ENCODE data around the gene ITPR1.

The ITPR1 gene

DNA sequence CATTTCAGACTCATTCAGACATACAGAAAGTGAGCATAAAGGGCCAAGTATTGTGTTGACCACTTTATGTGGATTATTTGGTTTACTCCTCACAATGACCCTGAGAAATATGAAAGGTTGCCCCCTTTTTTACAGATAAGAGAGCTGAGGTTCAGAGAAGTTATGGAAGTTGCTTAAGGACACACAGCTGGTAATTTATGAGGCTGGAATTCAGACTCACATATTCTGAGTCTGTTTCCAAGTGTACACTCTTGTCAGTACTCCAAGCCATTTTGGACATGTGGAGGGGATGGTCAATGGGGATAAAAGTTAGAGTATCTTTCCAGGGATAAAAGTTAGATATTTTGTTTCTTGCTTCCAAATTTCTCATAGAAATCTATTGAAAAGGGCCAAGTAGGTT is 15.9 kb downstream of the ITPR1 start:
- no peak overlapping the region for H3K27ac ChIP-seq (ENCODE audit: insufficient read depth, low read length, poor library complexity, severe bottlenecking)
- H3K4me3 ChIP-seq (ENCODE audit: insufficient read depth, low read depth, low read length, poor library complexity, severe bottlenecking) = no peak overlapping the region
- no peaks in the 10 kb centered on the region for H3K27me3 ChIP-seq (replicated peaks; ENCODE audit: control insufficient read depth, insufficient read depth, low read length, poor library complexity, severe bottlenecking)
- H3K36me3 ChIP-seq (ENCODE audit: control insufficient read depth, insufficient read depth, low read length) = no peaks in the 10 kb centered on the region
- no peaks in the 10 kb centered on the region for H3K9me3 ChIP-seq (ENCODE audit: control insufficient read depth, low read length)
- DNase-seq = no peak
- H3K4me1 ChIP-seq (ENCODE audit: control insufficient read depth, insufficient read depth, low read length, poor library complexity, severe bottlenecking) = no peaks in the 10 kb centered on the region

DNA sequence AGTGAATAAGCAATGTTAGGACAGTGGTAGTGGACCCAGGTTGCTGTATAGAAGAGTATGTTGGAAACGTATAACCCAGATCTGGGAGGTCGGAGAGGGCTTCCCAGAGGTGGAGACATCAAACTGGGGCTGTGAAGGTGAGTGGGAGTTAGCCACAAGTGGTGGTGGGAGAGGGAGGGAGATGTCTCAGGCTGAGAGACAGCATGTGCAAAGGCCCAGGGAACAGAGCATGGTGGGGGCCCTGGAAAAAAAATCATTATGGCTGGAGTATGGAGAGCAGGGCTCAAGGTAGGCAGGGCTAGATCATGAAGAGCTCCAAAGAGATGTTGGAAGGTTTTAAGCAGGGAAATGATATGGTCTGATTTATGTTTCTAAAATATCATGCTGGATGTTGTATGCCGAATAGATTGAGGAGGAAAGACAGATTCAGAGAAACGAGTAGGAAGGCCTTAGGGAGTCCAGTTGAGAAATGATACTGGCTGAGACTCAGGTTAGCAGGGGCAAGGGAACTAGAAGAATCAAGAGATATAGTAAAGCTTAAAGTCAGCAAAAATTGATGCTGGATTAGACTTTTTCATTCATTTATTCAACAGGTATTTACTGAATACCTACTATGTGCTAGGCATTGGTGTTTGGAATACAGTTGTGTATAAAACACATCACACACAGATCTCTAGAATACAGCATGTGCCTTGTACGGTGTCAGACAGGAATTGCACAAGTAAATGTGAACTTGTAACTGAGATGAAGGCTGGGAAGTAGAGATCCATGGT is 17.0 kb downstream of the ITPR1 start:
- H3K27ac ChIP-seq (ENCODE audit: insufficient read depth, low read length, poor library complexity, severe bottlenecking) = no peak overlapping the region
- H3K9me3 ChIP-seq (ENCODE audit: control insufficient read depth, low read length) = no peaks in the 10 kb centered on the region
- no peak overlapping the region for H3K4me3 ChIP-seq (ENCODE audit: insufficient read depth, low read depth, low read length, poor library complexity, severe bottlenecking)
- H3K36me3 ChIP-seq (ENCODE audit: control insufficient read depth, insufficient read depth, low read length) = no peaks in the 10 kb centered on the region
- no peaks in the 10 kb centered on the region for H3K4me1 ChIP-seq (ENCODE audit: control insufficient read depth, insufficient read depth, low read length, poor library complexity, severe bottlenecking)
- no peak for DNase-seq
- H3K27me3 ChIP-seq (replicated peaks; ENCODE audit: control insufficient read depth, insufficient read depth, low read length, poor library complexity, severe bottlenecking) = no peaks in the 10 kb centered on the region

DNA sequence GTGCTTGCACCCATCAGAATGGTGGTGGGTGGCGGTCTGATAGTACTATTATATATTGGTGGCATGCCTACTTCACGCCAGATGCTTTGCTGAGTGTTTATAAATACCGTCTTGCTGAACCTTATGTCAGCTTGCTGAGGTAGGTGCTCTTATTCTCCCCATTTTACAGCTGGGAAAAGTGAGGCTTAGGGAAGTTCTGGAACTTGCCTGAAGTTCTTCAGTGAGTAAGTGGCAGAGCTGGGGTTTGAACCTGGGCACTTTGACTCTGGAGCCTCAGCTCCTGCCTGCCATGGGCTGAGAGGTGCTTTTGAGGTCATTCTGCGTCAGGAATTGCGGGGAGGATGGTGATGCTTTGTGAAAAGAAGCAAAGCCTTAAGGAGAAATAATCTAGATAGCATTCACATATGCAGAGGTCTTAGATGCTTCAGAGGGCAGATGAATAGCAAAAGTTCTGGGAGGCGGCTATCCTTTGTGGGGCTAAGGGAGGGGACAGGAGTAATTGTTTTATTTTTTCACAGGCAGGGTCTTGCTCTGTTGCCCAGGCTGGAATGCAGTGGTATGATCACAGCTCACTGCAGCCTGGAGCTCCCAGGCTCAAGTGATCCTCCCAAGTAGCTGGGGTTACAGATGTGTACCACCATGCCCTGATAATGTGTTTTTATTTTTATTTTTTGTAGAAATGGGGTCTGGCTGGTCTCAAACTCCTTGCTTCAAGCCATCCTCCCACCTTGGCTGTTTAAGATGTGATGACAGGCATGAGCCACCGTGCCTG is 18.5 kb downstream of the ITPR1 start:
- no peaks in the 10 kb centered on the region for H3K27me3 ChIP-seq (replicated peaks; ENCODE audit: control insufficient read depth, insufficient read depth, low read length, poor library complexity, severe bottlenecking)
- no peak for DNase-seq
- H3K4me3 ChIP-seq (ENCODE audit: insufficient read depth, low read depth, low read length, poor library complexity, severe bottlenecking) = no peak overlapping the region
- H3K36me3 ChIP-seq (ENCODE audit: control insufficient read depth, insufficient read depth, low read length) = no peaks in the 10 kb centered on the region
- H3K27ac ChIP-seq (ENCODE audit: insufficient read depth, low read length, poor library complexity, severe bottlenecking) = no peak overlapping the region
- H3K4me1 ChIP-seq (ENCODE audit: control insufficient read depth, insufficient read depth, low read length, poor library complexity, severe bottlenecking) = no peaks in the 10 kb centered on the region
- no peaks in the 10 kb centered on the region for H3K9me3 ChIP-seq (ENCODE audit: control insufficient read depth, low read length)

DNA sequence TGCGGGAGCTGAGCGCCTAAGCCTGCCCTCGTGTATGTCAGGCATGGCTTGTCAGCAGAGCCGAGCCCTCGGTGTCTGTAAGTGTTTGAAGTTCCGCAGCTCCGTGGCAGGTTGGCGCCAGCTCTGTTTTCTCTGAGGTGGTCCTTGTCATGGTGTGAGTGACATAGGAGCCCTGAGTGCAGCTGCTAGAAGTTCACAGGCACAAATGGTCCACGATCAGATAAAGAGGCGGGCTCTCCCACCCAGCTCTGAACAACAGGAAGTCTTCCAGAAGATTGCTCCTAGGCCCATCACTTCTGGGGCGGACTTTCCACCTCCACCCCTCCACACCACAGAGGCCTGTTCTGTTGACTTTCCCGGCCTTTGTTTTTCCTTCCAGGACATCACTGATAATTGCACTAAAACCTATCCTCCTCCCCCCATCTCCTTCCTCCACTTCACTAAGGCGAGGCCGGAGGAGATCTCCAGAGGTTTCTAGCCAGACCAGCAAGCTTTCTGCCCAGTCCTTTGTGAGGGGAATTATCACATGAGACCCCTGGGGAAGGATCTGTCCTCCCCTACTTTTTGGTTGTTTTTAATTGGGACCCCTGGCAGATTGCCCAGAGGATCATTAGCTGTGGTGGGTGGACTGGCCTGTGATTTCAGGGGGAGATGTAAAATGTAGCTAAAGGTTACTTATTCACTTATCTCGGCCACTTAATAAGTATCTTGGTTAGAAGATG is 19.9 kb downstream of the ITPR1 start:
- Histone ChIP-seq H3K4me3 (ENCODE audit: insufficient read depth, low read depth, low read length, poor library complexity, severe bottlenecking) (no peak overlapping the region), H3K4me1 (ENCODE audit: control insufficient read depth, insufficient read depth, low read length, poor library complexity, severe bottlenecking) (peaks cover 4% of the 10 kb centered on the region), H3K36me3 (ENCODE audit: control insufficient read depth, insufficient read depth, low read length) (no peaks in the 10 kb centered on the region), H3K9me3 (ENCODE audit: control insufficient read depth, low read length) (no peaks in the 10 kb centered on the region), H3K27ac (ENCODE audit: insufficient read depth, low read length, poor library complexity, severe bottlenecking) (no peak overlapping the region), H3K27me3 (replicated peaks; ENCODE audit: control insufficient read depth, insufficient read depth, low read length, poor library complexity, severe bottlenecking) (no peaks in the 10 kb centered on the region)
- no peak for DNase-seq

DNA sequence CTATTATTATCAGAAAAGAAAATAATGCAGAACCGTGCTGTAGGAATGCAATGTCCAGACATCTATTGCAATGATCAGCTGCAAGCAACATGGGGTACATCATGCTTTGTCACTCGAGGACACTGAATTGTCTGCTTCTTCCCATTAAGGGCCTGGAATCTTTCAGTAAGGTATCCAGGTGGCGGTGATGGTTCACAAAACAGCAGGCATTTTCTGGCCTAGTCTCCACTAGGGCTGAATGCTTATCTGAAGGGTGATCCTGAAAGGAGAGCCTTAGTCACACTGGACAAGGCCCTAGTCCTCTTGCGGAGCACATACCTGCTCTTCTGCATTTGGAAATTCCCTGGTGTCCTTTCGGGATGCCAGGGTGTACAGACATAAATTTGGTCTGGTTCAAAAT is 21.2 kb downstream of the ITPR1 start:
- H3K4me3 ChIP-seq (ENCODE audit: insufficient read depth, low read depth, low read length, poor library complexity, severe bottlenecking) = no peak overlapping the region
- DNase-seq = no peak
- H3K9me3 ChIP-seq (ENCODE audit: control insufficient read depth, low read length) = no peaks in the 10 kb centered on the region
- no peaks in the 10 kb centered on the region for H3K27me3 ChIP-seq (replicated peaks; ENCODE audit: control insufficient read depth, insufficient read depth, low read length, poor library complexity, severe bottlenecking)
- peaks cover 14% of the 10 kb centered on the region for H3K4me1 ChIP-seq (ENCODE audit: control insufficient read depth, insufficient read depth, low read length, poor library complexity, severe bottlenecking)
- no peaks in the 10 kb centered on the region for H3K36me3 ChIP-seq (ENCODE audit: control insufficient read depth, insufficient read depth, low read length)
- H3K27ac ChIP-seq (ENCODE audit: insufficient read depth, low read length, poor library complexity, severe bottlenecking) = no peak overlapping the region

DNA sequence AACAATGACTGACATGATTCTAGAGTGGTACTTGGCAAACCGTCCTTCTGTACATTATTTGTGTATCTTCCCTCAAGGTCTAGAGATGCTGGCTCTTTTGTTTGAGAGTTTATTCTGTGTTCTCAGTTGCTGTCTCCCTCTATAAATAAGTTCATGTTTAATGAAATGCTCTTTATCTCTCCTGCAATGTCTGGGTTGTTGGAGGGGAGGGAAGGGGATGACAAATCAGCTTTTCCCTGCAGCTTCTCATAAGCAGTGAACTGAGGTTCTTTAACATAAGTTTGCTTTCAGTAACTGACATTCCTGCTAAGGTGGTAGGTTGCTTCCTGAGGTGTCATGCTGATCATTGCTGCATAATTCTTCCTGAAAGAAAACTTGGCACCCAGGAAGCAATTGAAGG is 21.8 kb downstream of the ITPR1 start:
- Histone ChIP-seq H3K27ac (ENCODE audit: insufficient read depth, low read length, poor library complexity, severe bottlenecking) (no peak overlapping the region), H3K4me1 (ENCODE audit: control insufficient read depth, insufficient read depth, low read length, poor library complexity, severe bottlenecking) (peaks cover 14% of the 10 kb centered on the region), H3K9me3 (ENCODE audit: control insufficient read depth, low read length) (no peaks in the 10 kb centered on the region), H3K36me3 (ENCODE audit: control insufficient read depth, insufficient read depth, low read length) (no peaks in the 10 kb centered on the region), H3K4me3 (ENCODE audit: insufficient read depth, low read depth, low read length, poor library complexity, severe bottlenecking) (no peak overlapping the region), H3K27me3 (replicated peaks; ENCODE audit: control insufficient read depth, insufficient read depth, low read length, poor library complexity, severe bottlenecking) (no peaks in the 10 kb centered on the region)
- no peak for DNase-seq

DNA sequence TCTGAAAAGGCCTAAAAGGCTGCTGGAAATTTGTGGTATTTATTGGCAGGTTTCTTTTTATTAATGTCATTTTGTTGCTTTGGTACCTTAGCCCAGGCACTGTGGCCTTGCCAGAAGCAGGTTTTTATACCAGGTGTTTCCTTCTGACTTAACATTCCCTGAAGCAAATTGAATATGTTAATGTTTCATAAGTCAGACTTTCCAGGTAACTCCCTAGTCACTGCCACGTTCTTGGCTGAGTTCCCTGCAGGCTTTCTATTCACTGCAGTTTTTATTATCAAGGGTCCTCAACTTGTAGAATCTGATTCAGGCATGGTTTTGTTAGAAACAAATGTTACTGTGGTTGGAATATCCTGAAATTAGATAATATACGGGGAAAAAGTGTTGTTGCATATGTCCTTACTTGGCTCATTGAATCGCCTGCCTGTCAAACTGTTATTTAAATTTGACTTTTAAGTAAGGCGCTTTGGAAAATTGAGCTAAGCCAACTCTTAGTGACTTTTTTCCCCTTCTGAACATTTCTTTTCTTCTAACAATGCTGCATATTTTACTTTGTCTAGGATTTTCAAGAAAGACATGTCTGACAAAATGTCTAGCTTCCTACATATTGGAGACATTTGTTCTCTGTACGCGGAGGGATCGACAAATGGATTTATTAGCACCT is 22.9 kb downstream of the ITPR1 start:
- Histone ChIP-seq H3K9me3 (ENCODE audit: control insufficient read depth, low read length) (no peaks in the 10 kb centered on the region), H3K36me3 (ENCODE audit: control insufficient read depth, insufficient read depth, low read length) (no peaks in the 10 kb centered on the region), H3K4me1 (ENCODE audit: control insufficient read depth, insufficient read depth, low read length, poor library complexity, severe bottlenecking) (peaks cover 14% of the 10 kb centered on the region), H3K4me3 (ENCODE audit: insufficient read depth, low read depth, low read length, poor library complexity, severe bottlenecking) (no peak overlapping the region), H3K27ac (ENCODE audit: insufficient read depth, low read length, poor library complexity, severe bottlenecking) (no peak overlapping the region), H3K27me3 (replicated peaks; ENCODE audit: control insufficient read depth, insufficient read depth, low read length, poor library complexity, severe bottlenecking) (no peaks in the 10 kb centered on the region)
- no peak for DNase-seq

DNA sequence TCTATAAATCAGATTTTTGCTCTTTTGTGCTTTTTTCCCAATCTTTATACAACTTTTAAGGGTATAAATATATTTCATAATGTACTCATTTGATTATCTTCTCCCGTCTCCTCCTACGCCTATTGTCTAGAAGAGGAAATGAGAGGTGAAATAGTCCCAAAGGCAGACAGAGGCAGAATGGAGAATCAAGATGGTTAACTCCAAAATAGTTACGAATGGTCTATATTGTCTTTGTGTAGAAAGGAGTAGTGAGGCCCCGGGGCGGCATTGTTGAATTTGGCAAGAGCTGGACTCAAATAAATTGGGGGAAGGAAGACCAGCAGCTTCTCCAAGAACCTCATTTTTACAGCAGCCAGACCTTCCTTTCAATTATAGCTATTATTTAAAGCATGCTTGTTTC is 23.9 kb downstream of the ITPR1 start:
- Histone ChIP-seq H3K4me1 (ENCODE audit: control insufficient read depth, insufficient read depth, low read length, poor library complexity, severe bottlenecking) (peaks cover 14% of the 10 kb centered on the region), H3K36me3 (ENCODE audit: control insufficient read depth, insufficient read depth, low read length) (no peaks in the 10 kb centered on the region), H3K4me3 (ENCODE audit: insufficient read depth, low read depth, low read length, poor library complexity, severe bottlenecking) (no peak overlapping the region), H3K9me3 (ENCODE audit: control insufficient read depth, low read length) (no peaks in the 10 kb centered on the region), H3K27me3 (replicated peaks; ENCODE audit: control insufficient read depth, insufficient read depth, low read length, poor library complexity, severe bottlenecking) (no peaks in the 10 kb centered on the region), H3K27ac (ENCODE audit: insufficient read depth, low read length, poor library complexity, severe bottlenecking) (no peak overlapping the region)
- DNase-seq = no peak

DNA sequence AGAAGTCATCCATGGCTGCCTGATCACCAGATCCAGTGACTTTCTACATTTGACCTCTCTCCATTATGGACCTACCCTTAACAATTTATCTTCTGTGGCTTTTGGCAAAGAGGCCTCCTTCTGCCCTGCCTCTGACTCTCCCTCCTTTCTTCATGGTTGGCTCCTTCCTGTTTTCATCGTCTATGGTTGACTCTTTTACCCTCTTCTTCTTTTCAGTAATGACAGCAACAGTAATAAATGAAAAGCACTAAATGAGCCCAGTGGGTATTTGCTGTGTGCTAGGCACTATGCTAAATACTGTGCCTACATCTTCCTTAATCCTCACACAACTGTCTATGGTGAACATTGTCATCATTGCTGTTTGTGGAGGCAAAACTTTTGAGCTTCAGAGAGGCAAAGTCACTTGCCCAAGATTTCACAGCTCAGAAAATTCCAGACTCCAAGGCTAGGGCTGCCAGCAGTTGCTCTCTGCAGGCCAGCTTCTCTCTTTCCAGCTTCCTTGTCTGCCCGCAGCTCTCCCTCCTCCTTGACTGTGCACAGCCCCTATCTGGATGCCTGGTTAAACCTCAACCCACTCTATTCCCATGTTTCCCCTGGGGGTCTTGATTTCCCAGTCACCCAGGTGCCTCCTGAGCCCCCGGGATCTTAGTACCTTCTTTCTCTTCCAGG is 24.6 kb downstream of the ITPR1 start:
- no peak for DNase-seq
- Histone ChIP-seq H3K9me3 (ENCODE audit: control insufficient read depth, low read length) (no peaks in the 10 kb centered on the region), H3K4me1 (ENCODE audit: control insufficient read depth, insufficient read depth, low read length, poor library complexity, severe bottlenecking) (peaks cover 14% of the 10 kb centered on the region), H3K4me3 (ENCODE audit: insufficient read depth, low read depth, low read length, poor library complexity, severe bottlenecking) (no peak overlapping the region), H3K36me3 (ENCODE audit: control insufficient read depth, insufficient read depth, low read length) (no peaks in the 10 kb centered on the region), H3K27ac (ENCODE audit: insufficient read depth, low read length, poor library complexity, severe bottlenecking) (peak overlapping the region; percentile 53), H3K27me3 (replicated peaks; ENCODE audit: control insufficient read depth, insufficient read depth, low read length, poor library complexity, severe bottlenecking) (no peaks in the 10 kb centered on the region)

All from effector memory CD4-positive, alpha-beta T cell (primary cell).